ENCODE data around the gene CPSF4. TPM values are rescaled to one million over a fixed set of nuclear protein-coding genes. Genes with fewer than 3 reads are reported as not detected.
A peak's percentile ranks its signal among the peaks of the same experiment; 100 is the strongest.

Gene CPSF4
- total RNA-seq, 1 experiment from 2014 or later = 98.2 TPM

GRCh38 chr7:99499371-99499720 is 60.6 kb downstream of the CPSF4 start:
- no peak overlapping the region for H2BK5ac ChIP-seq (ENCODE audit: insufficient read length, low read length)
- H3K4ac ChIP-seq (ENCODE audit: low read depth, low read length) = no peak overlapping the region
- H3K56ac ChIP-seq (ENCODE audit: insufficient read length, low read depth, low read length) = no peak overlapping the region
- no peak overlapping the region for H2BK15ac ChIP-seq (ENCODE audit: low read depth, low read length)
- H2AFZ ChIP-seq (ENCODE audit: low read length) = no peak overlapping the region
- peak overlapping the region; percentile 75 for H3K27ac ChIP-seq (ENCODE audit: insufficient read length, low read depth, low read length)
- H3K23me2 ChIP-seq (ENCODE audit: insufficient read length, low read depth, low read length, poor library complexity, severe bottlenecking) = peaks cover 12% of the 10 kb centered on the region
- H3K18ac ChIP-seq (ENCODE audit: insufficient read length, low read depth, low read length) = no peak overlapping the region
- H3T11ph ChIP-seq (ENCODE audit: low read length) = no peak overlapping the region
- H3K9me3 Mint-ChIP-seq = peaks cover 8 to 14% of the 10 kb centered on the region in 2 experiments
- H2AK5ac ChIP-seq (ENCODE audit: insufficient read length, low read length) = no peak overlapping the region
- no peak overlapping the region for H4K91ac ChIP-seq (ENCODE audit: insufficient read length, low read depth, low read length)
- peaks cover 33 to 41% (median 36%) of the 10 kb centered on the region in 3 experiments for H3K36me3 Mint-ChIP-seq (ENCODE audit: insufficient read depth in 1 of 3, low read depth in 3 of 3)
- no peak overlapping the region for H4K5ac ChIP-seq (ENCODE audit: insufficient read length, low read depth, low read length)
- no peaks in the 10 kb centered on the region for H4K20me1 ChIP-seq (ENCODE audit: control insufficient read depth, insufficient read depth, insufficient read length)
- H3K79me2 ChIP-seq (ENCODE audit: insufficient read depth, low read length) = peaks cover 17% of the 10 kb centered on the region
- no peak overlapping the region for H2BK12ac ChIP-seq (ENCODE audit: insufficient read length, low read depth, low read length)
- peak overlapping the region; percentile 62; the same call in 1 of the 2 replicates for H3K14ac ChIP-seq (ENCODE audit: insufficient read depth, low read length)
- no peak for TF ChIP-seq CTCF (conservative IDR thresholded peaks at IDR 0.05)
- H3K79me1 ChIP-seq (ENCODE audit: insufficient read depth, low read depth, low read length, poor library complexity, severe bottlenecking) = no peaks in the 10 kb centered on the region
- no peak for DNase-seq
- peak overlapping the region; percentile 89 for H3K9ac ChIP-seq (ENCODE audit: extremely low read depth, insufficient read length, low read length)
- peaks cover 14 to 21% of the 10 kb centered on the region in 2 experiments for H3K4me1 Mint-ChIP-seq
- H3K27me3 ChIP-seq (ENCODE audit: insufficient read depth, low read length) = no peaks in the 10 kb centered on the region
- no CpG with 5 or more reads among the region's 14 CpGs for WGBS (ENCODE audit: extremely low coverage, insufficient read length, low lambda C conversion rate)
- H3K23ac ChIP-seq (ENCODE audit: insufficient read length, low read depth, low read length) = no peak overlapping the region
- H3K4me1 ChIP-seq (ENCODE audit: insufficient read depth, low read length) = peaks cover 4% of the 10 kb centered on the region; the same call in 1 of the 2 replicates
- no peak overlapping the region for H4K8ac ChIP-seq (replicated peaks; ENCODE audit: insufficient read length, low read depth, low read length)
- H3K27ac Mint-ChIP-seq = peak overlapping the region; percentile 100; a peak in 6 of 7 replicates
- H2BK20ac ChIP-seq (ENCODE audit: low read depth, low read length, poor library complexity, severe bottlenecking) = no peak overlapping the region
- peak overlapping the region; percentile 98 for H3K4me2 ChIP-seq (ENCODE audit: insufficient read depth, insufficient read length, low read length)
- H3K9me3 ChIP-seq (ENCODE audit: control insufficient read depth, low read depth, low read length) = peaks cover 3% of the 10 kb centered on the region
- no peak overlapping the region for H2BK120ac ChIP-seq (ENCODE audit: low read depth, low read length, poor library complexity, severe bottlenecking)
- peak overlapping the region; percentile 98 for H3K4me3 Mint-ChIP-seq
- no peaks in the 10 kb centered on the region for H3K27me3 Mint-ChIP-seq (ENCODE audit: low read depth)

Data from H9 (cell line).